Sigmoid colon (tissue), 7 donors: ENCODE data around the gene PRRT2. TPM values are rescaled to one million over a fixed set of nuclear protein-coding genes. Genes with fewer than 3 reads are reported as not detected.

ENCODE experiments used
- DNase-seq: peaks from one replicate; pipeline ENCODE4 v3.0.0-alpha.2; 2019
- H3K27ac ChIP-seq, 4 donors: fragments of 200-600 bp; sonication (generic); one replicate each; pipeline ENCODE4 v1.5.1; 2016 to 2019; ENCODE audit warnings: mild to moderate bottlenecking in 1 of 4
- H3K27me3 ChIP-seq, 3 donors: fragments of 200-600 bp; sonication (generic); one replicate each; pipeline ENCODE4 v1.5.1; 2019; ENCODE audit warnings: mild to moderate bottlenecking in 1 of 3
- H3K36me3 ChIP-seq, 4 donors: fragments of 200-600 bp; sonication (generic); one replicate each; pipeline ENCODE4 v1.5.1; 2016 to 2019
- H3K4me1 ChIP-seq, 4 donors: fragments of 200-600 bp; sonication (generic); one replicate each; pipeline ENCODE4 v1.5.1; 2017 to 2019
- H3K4me3 ChIP-seq, 4 donors: fragments of 200-600 bp; sonication (generic); one replicate each; pipeline ENCODE4 v1.5.1; 2017 to 2019; ENCODE audit warnings: mild to moderate bottlenecking in 2 of 4, moderate library complexity in 1 of 4
- H3K9me3 ChIP-seq, 4 donors: fragments of 200-600 bp in 3 of 4; sonication (generic) in 3 of 4; one replicate each; pipeline versions ENCODE4 v1.5.1 to v1.6.1; 2013 to 2019
- CTCF ChIP-seq, 4 experiments: fragments of 450-650 bp in 3 of 4; fragments of 200-600 bp in 1 of 4; IDR thresholded peaks; one replicate each; pipeline ENCODE4 v1.5.1; 2016 to 2019; ENCODE audit warnings: antibody characterized with exemption in 4 of 4, mild to moderate bottlenecking in 3 of 4, moderate library complexity in 2 of 4
- EP300 ChIP-seq, 4 donors: sonication (generic); formaldehyde crosslinking; IDR thresholded peaks; one replicate each; pipeline ENCODE4 v1.6.1; 2017; ENCODE audit warnings: antibody characterized with exemption in 4 of 4
- POLR2A ChIP-seq, 2 donors: fragments of 450-650 bp; IDR thresholded peaks; one replicate each; pipeline ENCODE4 v1.6.1; 2016; ENCODE audit warnings: antibody characterized with exemption in 2 of 2, mild to moderate bottlenecking in 2 of 2, moderate library complexity in 2 of 2
- POLR2AphosphoS5 ChIP-seq, 4 donors: sonication (generic); formaldehyde crosslinking; IDR thresholded peaks; one replicate each; pipeline ENCODE4 v1.6.1; 2017; ENCODE audit warnings: antibody characterized with exemption in 4 of 4
- WGBS, 2 donors: extraction: QIAGEN DNeasy Blood & Tissue Kit; methylation state at CpG; one replicate each; pipeline ENCODE4 v1.1.7; 2013; 5-methylcytosine and 5-hydroxymethylcytosine counted together
- intact Hi-C: fragments of 100-400 bp; cut with DNase I; formaldehyde crosslinking; loops from one replicate; pipeline ENCODE4 v1.15.1; 2023
- polyA plus RNA-seq, 3 donors: library from polyadenylated mRNA; stranded (reverse); fragments of 200-250 nt; gene quantifications; one replicate each; pipeline ENCODE4 v1.2.3, GENCODE V29; 2013
- total RNA-seq, 4 donors: library from RNA; depleted of rRNA; stranded (reverse); fragments of >200 nt; gene quantifications; one replicate each; pipeline ENCODE4 v1.1.0, GENCODE V29; 2016
- donor health status: healthy with polysubstance abuse.
- donor health status: Bipolar disorder and iron deficiency.
- donor health status: healthy.

Gene PRRT2
- total and polyA plus RNA-seq, 7 donors, result 0.69 to 22.7 (median 6.5) TPM; not detected in 1

- H3K27ac ChIP-seq, result no peak overlapping the region
- H3K4me1 ChIP-seq, result peaks cover 0 to 16% (median 1%) of the 10 kb centered on the region in 4 donors
- no peaks in the 10 kb centered on the region for H3K27me3 ChIP-seq
- H3K9me3 ChIP-seq, result no peaks in the 10 kb centered on the region
- WGBS, 2 donors, result 83 to 89% methylated on average over 3 of the region's 3 CpGs
- H3K4me3 ChIP-seq, result no peak overlapping the region
- peaks cover 6 to 24% (median 19%) of the 10 kb centered on the region in 4 donors for H3K36me3 ChIP-seq
- no peak for DNase-seq
- TF ChIP-seq CTCF (IDR thresholded peaks at IDR 0.05) (no peak), POLR2AphosphoS5 (IDR thresholded peaks at IDR 0.05) (no peak), POLR2A (IDR thresholded peaks at IDR 0.05) (no peak), EP300 (IDR thresholded peaks at IDR 0.05) (no peak)
- intact Hi-C loops, result no loop called here
These were observed 39.0 kb downstream of the PRRT2 start for GRCh38 chr16:29850998-29851397.

GRCh38 chr16:29852654-29853053 is 40.7 kb downstream of the PRRT2 start:
- intact Hi-C loops, result no loop called here
- Histone ChIP-seq H3K9me3 (no peaks in the 10 kb centered on the region), H3K4me3 (no peak overlapping the region), H3K27ac (peak overlapping the region; percentile 15 to 47 (median 26)), H3K4me1 (peaks cover 0 to 30% (median 8%) of the 10 kb centered on the region in 4 donors), H3K27me3 (no peaks in the 10 kb centered on the region), H3K36me3 (peaks cover 2 to 8% (median 3%) of the 10 kb centered on the region in 4 donors)
- DNase-seq, result peak; percentile 76
- 54 to 66% methylated on average over 7 of the region's 7 CpGs for WGBS, 2 donors
- TF ChIP-seq CTCF (IDR thresholded peaks at IDR 0.05) (no peak), POLR2AphosphoS5 (IDR thresholded peaks at IDR 0.05) (peak in 3 of 4 donors; percentile 51 to 59 (median 57))

GRCh38 chr16:29854520-29855100 is 42.6 kb downstream of the PRRT2 start:
- no peak for DNase-seq
- Histone ChIP-seq H3K36me3 (peaks cover 7 to 15% (median 9%) of the 10 kb centered on the region in 4 donors), H3K4me3 (no peak overlapping the region), H3K9me3 (no peaks in the 10 kb centered on the region), H3K27me3 (no peaks in the 10 kb centered on the region), H3K4me1 (peaks cover 0 to 24% (median 7%) of the 10 kb centered on the region in 4 donors), H3K27ac (no peak overlapping the region)
- intact Hi-C loops, result loop anchor here (5.0 kb wide), 1 partner anchor 168 kb away; the partner anchor contains the start of gene C16orf92
- TF ChIP-seq POLR2A (IDR thresholded peaks at IDR 0.05), result no peak
- no peak for TF ChIP-seq CTCF (IDR thresholded peaks at IDR 0.05)
- TF ChIP-seq POLR2AphosphoS5 (IDR thresholded peaks at IDR 0.05), result no peak
- TF ChIP-seq EP300 (IDR thresholded peaks at IDR 0.05), result no peak
- WGBS, 2 donors, result 88 to 90% methylated on average over 5 of the region's 5 CpGs

GRCh38 chr16:29857133-29857760 is 45.3 kb downstream of the PRRT2 start:
- 85 to 86% methylated on average over 7 of the region's 7 CpGs for WGBS, 2 donors
- Histone ChIP-seq H3K27ac (peak overlapping the region in 2 of 4 donors; percentile 62 to 63), H3K27me3 (no peaks in the 10 kb centered on the region), H3K9me3 (no peaks in the 10 kb centered on the region), H3K4me1 (peaks cover 0 to 37% (median 22%) of the 10 kb centered on the region in 4 donors), H3K36me3 (peaks cover 7 to 34% (median 24%) of the 10 kb centered on the region in 4 donors), H3K4me3 (no peak overlapping the region)
- no peak for TF ChIP-seq POLR2A (IDR thresholded peaks at IDR 0.05)
- no peak for TF ChIP-seq EP300 (IDR thresholded peaks at IDR 0.05)
- intact Hi-C loops, result loop anchor here (5.0 kb wide), 1 partner anchor 165 kb away; the partner anchor contains the start of gene C16orf92
- no peak for DNase-seq

GRCh38 chr16:29858149-29858849 is 46.3 kb downstream of the PRRT2 start:
- Histone ChIP-seq H3K4me1 (peaks cover 0 to 37% (median 24%) of the 10 kb centered on the region in 4 donors), H3K4me3 (no peak overlapping the region), H3K27ac (peak overlapping the region in 2 of 4 donors; percentile 62 to 63), H3K36me3 (peaks cover 7 to 34% (median 24%) of the 10 kb centered on the region in 4 donors), H3K27me3 (no peaks in the 10 kb centered on the region), H3K9me3 (no peaks in the 10 kb centered on the region)
- DNase-seq, result no peak
- intact Hi-C loops, result loop anchor here (5.0 kb wide), 1 partner anchor 164 kb away; the partner anchor contains the start of gene C16orf92
- TF ChIP-seq POLR2AphosphoS5 (IDR thresholded peaks at IDR 0.05) (no peak), CTCF (IDR thresholded peaks at IDR 0.05) (no peak), EP300 (IDR thresholded peaks at IDR 0.05) (no peak), POLR2A (IDR thresholded peaks at IDR 0.05) (no peak)
- 82 to 90% methylated on average over 10 of the region's 10 CpGs for WGBS, 2 donors
